Esophagus squamous epithelium (tissue), 5 donors: ENCODE measurements around the gene APLP2. TPM values are rescaled to one million over a fixed set of nuclear protein-coding genes. Genes with fewer than 3 reads are reported as not detected.
"Not testable (repeated sequence)": the region's sequence is repeated elsewhere in the genome, so short reads cannot be mapped to it uniquely, and the experiment has no call there.

ENCODE experiments used
- DNase-seq: peaks from one replicate; lab custom pipeline; 2025; lab: John Stamatoyannopoulos, UW
- H3K27ac ChIP-seq, 4 donors: fragments of 200-600 bp; sonication (generic); one replicate each; pipeline ENCODE4 v1.5.1; 2016 to 2019; ENCODE audit warnings: mild to moderate bottlenecking in 1 of 4
- H3K27me3 ChIP-seq, 4 donors: fragments of 200-600 bp; sonication (generic); 1 replicate in 3 of 4; 2 replicates in 1 of 4; pipeline versions ENCODE4 v1.5.1 to v1.6.0; 2017 to 2021; ENCODE audit warnings: antibody characterized with exemption in 1 of 4
- H3K36me3 ChIP-seq, 3 donors: fragments of 200-600 bp; sonication (generic); one replicate each; pipeline ENCODE4 v1.5.1; 2016 to 2019
- H3K4me1 ChIP-seq, 3 donors: fragments of 200-600 bp; sonication (generic); one replicate each; pipeline ENCODE4 v1.5.1; 2017 to 2019
- H3K4me3 ChIP-seq, 4 donors: fragments of 200-600 bp; sonication (generic); 1 replicate in 3 of 4; 2 replicates in 1 of 4; pipeline ENCODE4 v1.5.1; 2016 to 2019; ENCODE audit warnings: mild to moderate bottlenecking in 2 of 4, moderate library complexity in 1 of 4
- H3K9me3 ChIP-seq, 3 donors: fragments of 200-600 bp; sonication (generic); one replicate each; pipeline ENCODE4 v1.5.1; 2016 to 2019
- CTCF ChIP-seq, 6 experiments: fragments of 450-650 bp in 4 of 6; fragments of 200-600 bp in 2 of 6; sonication (generic) in 2 of 6; IDR thresholded peaks; one replicate each; pipeline ENCODE4 v1.5.1; 2016 to 2019; ENCODE audit warnings: antibody characterized with exemption in 6 of 6, mild to moderate bottlenecking in 4 of 6, moderate library complexity in 4 of 6
- POLR2A ChIP-seq, 4 donors: fragments of 450-650 bp; IDR thresholded peaks; one replicate each; pipeline ENCODE4 v1.6.1; 2017; ENCODE audit warnings: antibody characterized with exemption in 4 of 4, mild to moderate bottlenecking in 4 of 4, moderate library complexity in 3 of 4
- WGBS, 2 donors: methylation state at CpG; one replicate each; pipeline ENCODE4 v1.1.5; 2018; 5-methylcytosine and 5-hydroxymethylcytosine counted together
- intact Hi-C: fragments of 100-400 bp; cut with DNase I; formaldehyde crosslinking; loops from one replicate; pipeline ENCODE4 v1.15.0; 2022
- total RNA-seq, 4 donors: library from RNA; depleted of rRNA; stranded (reverse); fragments of >200 nt; gene quantifications; one replicate each; pipeline ENCODE4 v1.1.0, GENCODE V29; 2016
- donor health status: DM: yes; HTN: yes; CAD: no.

The APLP2 gene
- total RNA-seq, 4 donors from 2014 or later: 134 to 221 (median 177) TPM

- H3K27ac ChIP-seq: peak overlapping the region in 3 of 4 donors; percentile 5 to 54 (median 10)
- H3K4me1 ChIP-seq: peaks cover 0 to 40% (median 15%) of the 10 kb centered on the region in 3 donors
- TF ChIP-seq CTCF (IDR thresholded peaks at IDR 0.05) (no peak), POLR2A (IDR thresholded peaks at IDR 0.05) (no peak)
- intact Hi-C loops: no loop called here
- no peaks in the 10 kb centered on the region for H3K9me3 ChIP-seq
- no peak for DNase-seq
- H3K27me3 ChIP-seq: no peaks in the 10 kb centered on the region
- H3K36me3 ChIP-seq: no peaks in the 10 kb centered on the region
- WGBS, 2 donors: 80 to 87% methylated on average over 9 of the region's 9 CpGs
- H3K4me3 ChIP-seq: no peak overlapping the region
Observed at GRCh38 chr11:130102301-130103249, 32.9 kb downstream of the APLP2 start.

GRCh38 chr11:130103296-130103814, 33.7 kb downstream of the APLP2 start:
- no peaks in the 10 kb centered on the region for H3K27me3 ChIP-seq
- H3K27ac ChIP-seq: peak overlapping the region in 3 of 4 donors; percentile 5 to 54 (median 10)
- TF ChIP-seq CTCF (IDR thresholded peaks at IDR 0.05) (no peak), POLR2A (IDR thresholded peaks at IDR 0.05) (no peak)
- no peak overlapping the region for H3K4me3 ChIP-seq
- H3K36me3 ChIP-seq: no peaks in the 10 kb centered on the region
- H3K4me1 ChIP-seq: peaks cover 0 to 40% (median 15%) of the 10 kb centered on the region in 3 donors
- H3K9me3 ChIP-seq: no peaks in the 10 kb centered on the region
- intact Hi-C loops: no loop called here
- no peak for DNase-seq
- 43 to 64% methylated on average over 5 of the region's 5 CpGs for WGBS, 2 donors

DNA sequence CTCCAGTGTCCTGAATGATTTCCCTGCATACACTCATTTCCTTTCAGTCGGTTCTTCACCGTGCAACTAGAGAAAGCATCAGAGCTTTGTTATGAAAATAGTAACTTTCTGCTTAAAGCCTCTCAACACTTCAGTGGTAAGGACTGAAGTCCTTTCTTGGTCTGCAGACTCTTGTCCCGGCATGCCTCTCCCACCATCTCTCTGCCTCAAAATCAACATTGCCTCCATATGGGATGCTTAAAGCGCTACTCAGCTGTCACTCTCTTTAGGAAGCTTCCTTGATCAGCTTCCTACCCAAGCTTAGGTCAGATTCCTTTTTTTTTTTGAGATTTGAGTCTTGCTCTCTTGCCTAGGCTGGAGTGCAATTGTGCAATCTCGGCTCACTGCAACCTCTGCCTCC, 36.7 kb downstream of the APLP2 start:
- TF ChIP-seq POLR2A (IDR thresholded peaks at IDR 0.05): no peak
- no peak for TF ChIP-seq CTCF (IDR thresholded peaks at IDR 0.05)
- H3K36me3 ChIP-seq: peaks cover 0 to 16% (median 8%) of the 10 kb centered on the region in 3 donors
- no peak overlapping the region for H3K27ac ChIP-seq
- no peaks in the 10 kb centered on the region for H3K9me3 ChIP-seq
- peaks cover 0 to 29% (median 15%) of the 10 kb centered on the region in 3 donors for H3K4me1 ChIP-seq
- 88% methylated on average over 5 of the region's 5 CpGs for WGBS, 2 donors
- intact Hi-C loops: no loop called here
- DNase-seq: no peak
- no peaks in the 10 kb centered on the region for H3K27me3 ChIP-seq
- no peak overlapping the region for H3K4me3 ChIP-seq

DNA sequence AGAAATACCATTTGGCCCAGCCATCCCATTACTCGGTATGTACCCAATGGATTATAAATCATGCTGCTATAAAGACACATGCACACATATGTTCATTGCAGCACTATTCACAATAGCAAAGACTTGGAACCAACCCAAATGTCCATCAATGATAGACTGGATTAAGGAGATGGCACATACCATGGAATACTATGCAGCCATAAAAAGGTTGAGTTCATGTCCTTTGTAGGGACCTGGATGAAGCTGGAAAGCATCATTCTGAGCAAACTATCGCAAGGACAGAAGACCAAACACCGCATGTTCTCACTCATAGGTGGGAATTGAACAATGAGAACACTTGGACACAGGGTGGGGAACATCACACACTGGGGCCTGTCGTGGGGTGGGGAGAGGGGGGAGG, 39.0 kb downstream of the APLP2 start:
- H3K27ac ChIP-seq: not testable (repeated sequence)
- 90 to 94% methylated on average over 4 of the region's 4 CpGs for WGBS, 2 donors

GRCh38 chr11:130109386-130109785, 39.7 kb downstream of the APLP2 start:
- TF ChIP-seq POLR2A (IDR thresholded peaks at IDR 0.05): no peak
- no peak for TF ChIP-seq CTCF (IDR thresholded peaks at IDR 0.05)
- Histone ChIP-seq H3K4me3 (no peak overlapping the region), H3K4me1 (no peaks in the 10 kb centered on the region), H3K27ac (no peak overlapping the region), H3K27me3 (no peaks in the 10 kb centered on the region), H3K36me3 (peaks cover 0 to 44% (median 9%) of the 10 kb centered on the region in 3 donors), H3K9me3 (no peaks in the 10 kb centered on the region)
- DNase-seq: no peak
- intact Hi-C loops: no loop called here
- WGBS, 2 donors: 97 to 100% methylated on average over 2 of the region's 2 CpGs

More for the DNA sequence above, 39.0 kb downstream of the APLP2 start:
- intact Hi-C loops, H3K27me3 ChIP-seq, H3K9me3 ChIP-seq, H3K4me1 ChIP-seq, DNase-seq, H3K4me3 ChIP-seq: not testable (repeated sequence)
- H3K36me3 ChIP-seq: peaks cover 0 to 39% (median 9%) of the 10 kb centered on the region in 3 donors
